Inflammatory macrophage treated with lipopolysaccharide for 1 hour (primary cell): Measurements from ENCODE around the gene ITSN1.
A peak's percentile ranks its signal among the peaks of the same experiment; 100 is the strongest.
"Not testable (repeated sequence)": the region's sequence is repeated elsewhere in the genome, so short reads cannot be mapped to it uniquely, and the experiment has no call there.

ENCODE experiments used
- DNase-seq, 2 donors: peaks; one replicate each; pipeline ENCODE4 v3.0.0-alpha.2; 2020 to 2022

ITSN1 gene

DNA sequence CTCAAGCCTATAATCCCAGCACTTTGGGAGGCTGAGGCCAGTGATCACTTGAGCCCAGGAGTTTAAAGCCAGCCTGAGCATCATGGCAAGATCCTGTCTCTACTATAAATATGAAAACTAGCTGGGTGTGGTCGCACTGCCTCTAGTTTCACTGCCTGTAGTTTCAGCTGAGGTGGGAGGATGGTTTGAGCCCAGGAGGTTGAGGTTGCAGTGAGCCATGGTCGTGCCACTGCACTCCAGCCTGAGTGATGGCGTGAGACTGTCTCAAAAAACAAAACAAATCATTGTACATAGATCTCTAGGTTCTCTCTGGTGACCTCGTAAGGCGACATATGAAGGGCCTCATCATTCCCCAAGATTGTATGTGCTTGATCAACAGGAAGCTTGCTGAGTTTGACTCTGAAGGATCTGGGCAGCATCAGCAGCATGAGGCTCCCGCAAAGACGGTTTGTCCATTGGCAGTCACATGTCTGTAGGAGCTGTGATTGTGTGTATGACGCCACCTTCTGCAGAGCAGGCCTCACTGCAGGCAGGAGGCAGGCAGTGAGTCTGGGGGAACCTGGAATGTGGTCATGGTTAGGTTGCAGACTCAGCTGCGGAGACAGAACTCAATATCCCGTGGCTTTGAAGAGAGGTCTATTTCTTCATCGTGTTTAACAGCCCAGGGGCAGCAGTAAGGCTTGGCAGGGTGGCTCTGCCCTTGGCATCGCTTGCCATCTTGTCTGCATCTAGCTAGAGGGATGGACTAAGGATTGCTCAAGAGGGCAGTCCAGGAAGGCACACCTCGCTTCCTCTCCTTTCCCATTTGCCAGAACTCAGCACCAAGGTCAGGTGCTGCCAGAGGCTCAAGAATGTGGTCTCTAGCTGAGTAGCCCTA, 259.3 kb downstream of the ITSN1 start:
- no peak for DNase-seq

DNA sequence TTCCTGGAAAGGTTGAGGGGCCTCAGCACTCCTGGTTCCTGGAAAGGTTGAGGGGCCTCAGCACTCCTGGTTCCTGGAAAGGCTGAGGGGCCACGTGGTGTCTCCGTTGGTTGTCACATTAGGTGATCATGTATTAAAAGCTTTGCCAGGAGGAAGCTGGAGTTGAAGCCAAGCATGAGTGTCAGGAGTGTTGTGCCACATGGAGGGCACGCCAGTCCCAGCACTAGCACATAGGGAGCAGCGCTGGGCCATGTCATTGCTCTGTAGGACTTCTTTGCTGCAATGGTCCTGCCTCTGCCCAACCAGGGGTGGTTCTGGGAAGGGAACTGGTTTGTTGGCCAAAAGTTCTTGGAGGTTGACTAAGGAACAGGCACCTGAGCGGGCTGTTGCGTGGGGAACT, 260.0 kb downstream of the ITSN1 start:
- no peak for DNase-seq

DNA sequence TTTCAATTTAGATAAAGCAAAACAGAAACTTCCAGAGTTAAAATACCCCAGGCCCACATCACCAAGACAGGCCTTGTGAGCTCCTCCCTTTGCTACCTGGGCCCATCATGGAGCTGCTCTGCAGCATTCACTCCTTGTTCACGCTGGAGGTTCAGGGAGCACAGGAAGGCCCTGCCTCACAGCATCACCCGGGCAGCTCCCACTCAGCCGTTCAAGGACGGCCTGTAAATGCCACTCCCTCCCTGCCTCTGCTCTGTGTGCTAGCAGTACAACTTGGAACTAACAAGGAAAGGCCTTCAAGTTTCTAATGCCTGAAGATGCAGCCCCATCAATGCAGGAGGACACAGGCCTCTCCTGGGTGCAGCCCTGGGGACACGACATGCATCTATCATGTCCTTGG, 261.7 kb downstream of the ITSN1 start:
- DNase-seq = no peak

DNA sequence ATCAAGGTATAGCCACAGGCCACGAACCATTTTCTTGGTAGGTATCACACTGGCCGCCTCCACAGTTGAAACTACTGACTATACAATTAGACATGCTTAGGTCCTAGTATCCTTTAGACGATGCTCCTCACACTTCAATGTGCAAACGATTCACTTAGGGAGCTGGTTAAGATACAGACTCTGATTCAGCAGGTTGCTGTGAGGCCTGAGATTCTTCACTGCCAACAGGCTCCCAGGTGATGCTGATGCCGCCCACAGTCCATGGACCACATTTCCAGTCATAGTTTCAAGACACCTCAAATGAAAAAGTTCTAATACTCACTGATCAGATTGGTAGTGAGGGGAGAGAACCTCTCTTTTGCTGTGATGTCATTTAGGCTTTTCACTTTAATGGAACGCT, 266.5 kb downstream of the ITSN1 start:
- DNase-seq = no peak

DNA sequence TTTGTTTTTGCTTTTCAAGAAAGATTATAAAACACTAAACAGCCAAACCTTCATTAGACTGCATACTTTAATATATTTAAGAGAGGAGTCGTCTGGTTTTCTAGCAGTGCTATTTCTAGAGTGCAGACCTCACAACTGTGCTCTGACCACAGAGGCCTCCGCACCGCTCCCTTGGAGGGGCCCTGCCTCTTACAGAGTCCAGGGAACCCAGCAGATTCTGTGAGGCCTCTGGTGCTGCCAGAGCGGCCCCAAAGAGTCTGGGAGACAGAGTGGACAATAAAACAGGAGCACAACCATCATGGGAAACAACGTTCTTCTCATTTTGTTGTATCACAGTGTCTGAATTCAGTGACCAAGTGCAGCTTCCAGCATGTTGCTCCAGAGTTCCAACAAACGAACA, 267.5 kb downstream of the ITSN1 start:
- DNase-seq = no peak

DNA sequence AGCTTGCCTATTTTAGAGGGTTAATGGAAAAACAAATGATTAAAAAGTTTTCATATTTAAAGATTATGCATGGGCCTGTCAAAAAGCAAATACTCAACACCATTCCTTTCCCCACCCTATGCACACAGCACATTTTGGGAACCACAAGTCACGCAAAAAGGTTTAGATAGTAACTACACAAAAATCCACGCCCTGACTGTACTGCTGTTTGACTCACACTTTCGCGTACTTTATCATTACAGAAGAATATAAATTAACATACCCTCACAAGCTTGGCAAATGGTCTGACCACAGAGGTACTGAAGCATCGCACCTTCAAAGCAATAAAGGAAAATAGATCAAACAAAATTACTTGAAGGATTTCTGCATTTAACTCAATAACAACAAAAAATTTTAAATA, 271.9 kb downstream of the ITSN1 start:
- no peak for DNase-seq

DNA sequence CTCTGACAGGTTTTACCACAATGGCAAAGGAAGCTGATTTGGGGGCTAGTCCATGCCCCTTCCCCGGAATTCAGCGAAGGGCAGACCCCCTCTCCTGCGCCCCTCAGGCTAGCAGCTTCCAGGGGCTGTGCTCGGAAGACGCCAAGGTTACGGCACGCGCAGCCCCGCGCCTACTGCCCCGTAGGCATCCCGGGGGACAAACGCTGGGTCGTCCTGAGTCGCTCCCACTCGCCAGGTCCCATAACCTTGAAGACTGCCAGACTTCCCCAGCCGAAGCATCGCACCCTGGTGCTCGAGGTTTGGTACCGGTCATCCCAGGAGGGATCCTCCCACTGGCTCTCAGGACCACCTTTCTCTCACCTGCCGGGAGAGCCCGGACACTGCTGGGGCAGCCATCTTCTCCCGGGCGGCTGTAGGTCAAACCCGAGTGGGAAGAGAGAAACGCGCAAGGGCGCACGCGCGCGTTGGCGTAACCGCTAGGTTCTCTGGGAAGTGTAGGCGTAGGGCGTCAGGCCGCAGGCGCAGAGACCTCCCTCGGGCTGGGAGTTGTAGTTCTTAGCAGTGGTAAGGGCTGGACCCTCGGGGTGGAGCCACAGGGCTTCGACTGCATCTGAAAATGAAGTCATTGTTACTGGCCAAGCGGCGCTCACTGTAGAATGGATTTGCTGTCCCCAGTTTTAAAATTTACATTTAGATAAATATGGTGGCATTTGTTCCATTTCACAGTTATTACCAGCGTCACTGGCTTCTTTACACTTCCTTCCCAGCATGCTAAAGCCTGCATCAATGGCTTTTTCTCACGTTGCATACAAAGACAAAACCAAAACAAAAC, 273.3 kb downstream of the ITSN1 start, which contains the start of gene ATP5PO:
Gene ATP5PO, minus strand, starts transcription at position 437 of the 832 bp plus-strand sequence. Its CDS starts 41 bp downstream, at position 396.
- peak; percentile 99 for DNase-seq

DNA sequence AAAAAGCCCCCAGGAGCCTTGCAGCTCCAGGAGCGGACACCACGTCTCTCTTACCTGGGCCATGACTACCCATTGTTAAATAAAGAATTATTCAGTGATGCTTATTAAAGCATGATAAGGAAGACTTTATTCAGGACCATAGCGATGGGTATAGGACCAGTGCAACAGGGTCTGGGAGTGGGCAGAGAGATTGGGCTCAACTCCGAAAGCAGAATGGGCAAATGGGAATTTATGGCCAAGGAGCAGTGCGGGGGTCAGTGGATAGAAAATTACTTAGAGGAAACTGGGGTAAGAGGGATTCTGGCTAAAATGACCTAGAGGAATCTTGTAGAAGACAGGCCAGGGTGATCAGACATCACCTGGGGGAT, 273.9 kb downstream of the ITSN1 start:
- DNase-seq = no peak

DNA sequence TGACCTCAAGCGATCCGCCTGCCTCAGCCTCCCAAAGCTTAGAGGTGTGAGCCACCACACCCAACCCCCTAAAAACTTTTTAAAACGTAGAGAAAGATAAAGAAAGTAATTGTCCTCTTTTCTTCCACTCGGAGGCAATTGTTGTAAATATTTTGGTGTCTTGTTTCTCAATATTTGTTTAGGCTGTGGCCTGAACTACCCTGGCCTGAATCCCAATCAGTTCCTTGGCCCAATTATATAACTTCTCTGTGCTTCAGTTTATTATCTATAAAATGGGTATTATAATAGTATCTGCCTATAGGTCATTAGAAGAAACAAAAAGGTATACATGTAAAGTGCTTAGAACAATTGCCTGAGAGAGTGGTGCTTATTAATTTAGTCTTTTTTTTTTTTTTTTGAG, 275.1 kb downstream of the ITSN1 start:
- DNase-seq = no peak

DNA sequence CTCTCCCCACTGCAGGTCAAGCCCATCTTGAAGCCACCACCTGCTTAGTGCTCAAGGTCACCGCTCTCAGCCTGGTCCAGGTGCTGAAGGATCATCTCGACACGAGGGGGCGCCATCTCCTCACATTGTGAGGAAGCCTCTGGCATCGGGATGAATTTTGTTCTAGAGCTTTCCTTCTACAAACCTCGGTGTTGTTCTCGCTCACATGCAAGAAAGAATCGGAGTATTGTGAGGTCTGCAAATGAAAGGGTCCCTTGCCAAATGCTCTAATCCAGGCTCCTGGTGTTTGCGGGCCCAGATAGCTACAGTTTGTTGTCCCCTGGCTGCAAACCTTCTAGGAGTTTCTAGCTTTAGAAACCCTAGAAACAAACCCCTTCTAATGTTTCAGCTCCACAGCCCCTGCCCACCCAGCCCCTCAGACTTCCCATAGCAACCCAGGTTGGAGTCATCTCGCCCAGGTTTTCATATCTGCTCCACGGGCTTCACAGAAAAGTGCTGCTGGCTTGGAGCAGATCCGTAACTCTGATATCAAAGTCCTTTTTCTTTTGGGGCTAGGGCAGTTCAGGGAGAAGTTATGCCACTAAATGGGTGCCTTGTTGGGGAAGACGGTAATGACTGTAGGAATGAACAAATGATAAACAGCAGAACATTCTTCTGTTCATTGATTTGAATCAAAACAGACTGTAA, 281.9 kb downstream of the ITSN1 start:
- DNase-seq = peak; percentile 55 to 95

DNA sequence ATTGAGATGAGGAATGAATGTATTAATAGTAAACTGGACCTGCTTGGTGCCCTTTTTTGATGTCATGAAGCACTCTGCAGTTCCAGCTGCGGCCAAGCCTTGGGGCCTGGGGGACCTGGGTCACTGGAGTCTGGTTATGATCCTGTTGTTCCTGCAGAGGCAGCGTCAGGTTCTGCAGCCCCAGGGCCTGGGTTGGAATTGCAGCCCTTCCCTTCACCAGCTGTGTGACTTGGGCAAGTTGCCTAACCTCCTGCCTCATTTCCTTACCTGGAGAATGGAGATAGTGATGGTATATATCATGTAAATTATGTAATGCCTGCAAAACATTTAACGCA, 282.4 kb downstream of the ITSN1 start:
- DNase-seq = no peak

DNA sequence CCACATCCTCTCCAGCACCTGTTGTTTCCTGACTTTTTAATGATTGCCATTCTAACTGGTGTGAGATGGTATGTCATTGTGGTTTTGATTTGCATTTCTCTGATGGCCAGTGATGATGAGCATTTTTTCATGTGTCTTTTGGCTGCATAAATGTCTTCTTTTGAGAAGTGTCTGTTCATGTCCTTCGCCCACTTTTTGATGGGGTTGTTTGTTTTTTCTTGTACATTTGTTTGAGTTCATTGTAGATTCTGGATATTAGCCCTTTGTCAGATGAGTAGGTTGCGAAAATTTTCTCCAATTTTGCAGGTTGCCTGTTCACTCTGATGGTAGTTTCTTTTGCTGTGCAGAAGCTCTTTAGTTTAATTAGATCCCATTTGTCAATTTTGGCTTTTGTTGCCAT, 283.9 kb downstream of the ITSN1 start:
- DNase-seq = not testable (repeated sequence)

DNA sequence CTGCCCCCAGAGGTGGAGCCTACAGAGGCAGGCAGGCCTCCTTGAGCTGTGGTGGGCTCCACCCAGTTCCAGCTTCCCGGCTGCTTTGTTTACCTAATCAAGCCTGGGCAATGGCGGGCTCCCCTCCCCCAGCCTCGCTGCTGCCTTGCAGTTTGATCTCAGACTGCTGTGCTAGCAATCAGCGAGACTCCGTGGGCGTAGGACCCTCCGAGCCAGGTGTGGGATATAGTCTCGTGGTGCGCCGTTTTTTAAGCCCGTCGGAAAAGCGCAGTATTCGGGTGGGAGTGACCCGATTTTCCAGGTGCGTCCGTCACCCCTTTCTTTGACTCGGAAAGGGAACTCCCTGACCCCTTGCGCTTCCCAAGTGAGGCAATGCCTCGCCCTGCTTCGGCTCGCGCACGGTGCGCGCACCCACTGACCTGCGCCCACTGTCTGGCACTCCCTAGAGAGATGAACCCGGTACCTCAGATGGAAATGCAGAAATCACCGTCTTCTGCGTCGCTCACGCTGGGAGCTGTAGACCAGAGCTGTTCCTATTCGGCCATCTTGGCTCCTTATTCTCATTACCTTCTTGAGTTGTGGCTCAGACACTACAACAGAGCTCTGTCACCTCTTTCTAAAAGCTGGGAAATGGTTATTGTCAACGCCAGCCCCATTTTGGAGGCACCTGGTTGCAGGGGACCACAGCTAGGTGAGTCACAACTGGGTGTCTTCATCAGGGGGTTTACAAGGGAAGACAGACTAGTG, 288.9 kb downstream of the ITSN1 start:
- not testable (repeated sequence) for DNase-seq

DNA sequence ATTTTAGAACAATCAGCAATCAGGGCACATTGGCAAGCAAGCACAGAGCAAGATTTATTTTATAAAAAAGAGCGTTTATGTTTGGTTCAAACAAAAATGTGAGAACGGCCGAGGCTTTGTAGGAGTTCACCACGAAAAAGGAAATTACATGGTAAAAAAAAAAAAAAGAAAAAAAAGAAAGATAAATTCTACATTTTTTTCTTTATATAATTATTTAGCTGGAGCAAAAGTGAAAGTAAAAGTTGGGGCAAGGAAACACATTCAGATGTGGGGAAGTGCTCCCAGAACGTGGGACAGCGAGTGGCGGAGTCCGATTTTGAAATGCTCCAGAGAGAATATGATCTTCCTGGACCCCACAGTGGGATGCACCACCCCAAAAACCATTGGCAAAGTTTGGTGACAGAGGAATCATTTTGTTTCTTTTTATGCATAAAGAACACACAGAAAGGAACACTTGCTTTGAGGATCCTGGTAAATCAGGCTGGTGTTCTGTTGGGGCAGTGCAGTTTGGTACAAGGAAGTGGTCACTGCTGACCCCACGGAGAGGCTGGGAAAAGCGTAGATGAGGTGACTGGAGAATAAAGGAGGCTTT, 289.6 kb downstream of the ITSN1 start:
- peak; percentile 58 to 61 for DNase-seq

DNA sequence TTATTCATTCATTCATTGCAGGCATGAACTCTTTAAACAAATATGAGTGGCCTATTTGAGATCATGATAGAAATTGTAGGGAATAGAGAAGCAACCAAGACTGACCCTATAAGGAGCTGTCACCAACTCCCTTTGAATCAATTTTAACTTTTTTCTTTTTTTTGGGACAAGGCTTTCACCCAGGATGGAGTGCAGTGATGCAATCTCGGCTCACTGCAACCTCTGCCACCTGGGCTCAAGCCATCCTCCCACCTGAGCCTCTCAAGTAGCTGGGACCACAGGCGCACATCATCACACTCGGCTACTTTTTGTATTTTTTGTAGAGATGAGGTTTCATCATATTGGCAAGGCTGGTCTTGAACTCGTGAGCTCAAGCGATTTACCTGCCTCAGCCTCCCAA, 290.4 kb downstream of the ITSN1 start:
- DNase-seq = no peak

DNA sequence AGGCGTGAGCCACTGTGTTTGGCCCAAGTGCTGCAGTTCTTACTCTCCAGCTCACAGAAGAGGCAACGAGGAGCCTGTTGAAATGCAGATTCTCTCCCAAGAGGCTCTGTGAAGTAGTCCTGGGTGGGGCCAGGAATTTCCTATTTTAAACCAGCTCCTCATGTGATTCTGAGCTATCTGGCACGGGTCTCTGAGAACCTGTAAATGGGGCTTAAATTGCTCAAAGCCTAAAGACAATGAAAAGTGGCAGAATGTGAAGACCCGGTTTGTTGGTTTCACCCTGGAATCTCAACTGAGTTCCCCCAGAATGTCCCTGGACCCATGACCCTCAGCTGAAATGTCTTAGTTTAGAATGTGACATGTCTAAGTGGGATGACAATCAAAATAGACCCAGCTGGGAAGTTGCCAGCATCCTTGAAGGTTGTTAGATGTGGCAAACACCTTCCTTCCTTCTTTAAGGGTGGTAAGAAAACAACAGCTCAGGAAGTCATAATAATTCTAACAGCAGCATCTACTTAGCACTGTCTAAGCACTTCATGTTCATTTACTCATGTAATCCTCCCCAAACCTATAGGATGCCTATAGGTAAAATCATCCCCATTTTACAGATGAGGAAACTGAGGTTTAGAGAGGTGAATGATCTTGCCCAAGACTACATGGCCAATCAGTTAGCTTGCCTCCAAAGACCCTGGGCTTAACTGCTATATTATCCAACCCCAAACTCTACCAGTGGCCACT, 294.2 kb downstream of the ITSN1 start:
- peak; percentile 84 to 97 for DNase-seq

DNA sequence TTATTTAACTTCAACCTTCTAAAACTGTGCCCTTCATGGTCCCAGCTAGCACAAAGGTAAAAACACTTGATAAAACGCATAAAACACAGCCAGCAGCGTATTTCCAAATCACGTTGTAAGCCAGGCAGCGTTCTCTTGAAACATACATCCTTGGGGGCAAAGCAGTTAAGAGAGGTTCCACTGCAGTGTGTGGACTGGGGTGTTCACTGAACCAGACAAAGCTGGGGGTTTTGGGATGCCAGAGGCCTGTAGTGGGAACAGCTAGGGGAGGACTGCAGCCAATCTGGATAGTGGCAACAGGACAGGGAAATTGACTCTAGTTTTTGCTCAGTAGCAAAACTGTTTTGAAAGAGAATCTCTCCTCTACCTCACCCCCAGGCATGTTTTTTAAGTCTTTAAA, 294.8 kb downstream of the ITSN1 start:
- DNase-seq = no peak

DNA sequence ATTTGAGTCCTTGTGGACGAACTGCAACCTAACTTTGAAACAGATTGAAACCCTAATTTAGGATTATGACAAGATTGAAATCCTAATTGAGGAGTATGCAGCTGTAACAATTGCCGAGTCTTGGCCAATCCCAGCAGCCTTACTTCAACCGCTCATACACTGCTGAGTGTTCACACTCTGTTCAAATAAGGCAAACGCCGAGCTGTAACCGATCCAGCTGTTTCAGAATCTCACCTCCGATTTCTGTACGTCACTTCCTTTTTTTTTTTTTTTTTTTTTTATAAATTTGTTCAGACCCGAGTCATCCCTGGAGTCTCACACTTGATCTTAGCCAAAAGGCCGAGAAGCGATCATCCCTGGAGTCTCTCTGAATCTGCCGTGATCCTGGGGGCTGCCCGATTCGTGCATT, 295.6 kb downstream of the ITSN1 start:
- peak; percentile 68 to 72 for DNase-seq

DNA sequence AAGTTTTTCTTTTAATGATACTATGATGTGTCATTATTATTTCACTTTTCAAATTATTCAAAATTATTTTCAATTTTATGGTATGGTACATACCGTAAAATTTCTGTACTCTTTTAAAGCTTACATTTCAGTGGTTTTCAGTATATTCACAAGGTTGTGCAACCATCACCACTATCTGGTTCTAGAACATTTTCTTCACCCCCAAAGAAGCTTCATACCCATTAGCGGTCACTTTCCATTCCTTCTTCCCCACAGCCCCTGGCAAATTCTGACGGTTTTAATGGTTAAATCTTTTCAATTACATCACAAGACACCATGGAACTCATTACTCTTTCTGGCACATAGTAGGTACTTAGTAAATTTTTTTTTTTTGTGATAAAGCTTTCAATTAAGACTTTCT, 296.1 kb downstream of the ITSN1 start:
- DNase-seq = no peak

DNA sequence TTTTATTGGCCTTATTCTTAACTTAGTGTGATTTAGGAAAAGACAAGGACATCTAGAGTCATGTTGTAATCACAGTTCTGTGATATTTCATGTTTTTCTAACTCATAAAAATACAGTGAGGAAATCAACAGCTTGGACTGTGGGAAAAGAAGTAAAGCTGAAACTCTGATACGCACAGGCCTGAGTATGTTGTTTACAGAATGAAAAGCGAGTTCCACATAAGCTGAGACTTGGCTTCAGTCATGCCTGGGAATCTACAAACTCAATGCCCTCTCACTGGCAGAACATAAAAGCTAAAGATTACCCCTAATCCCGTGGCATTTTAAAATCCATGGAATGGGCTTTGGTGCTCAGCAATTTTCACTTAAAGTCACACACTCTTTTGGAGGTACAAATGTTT, 296.9 kb downstream of the ITSN1 start:
- no peak for DNase-seq

DNA sequence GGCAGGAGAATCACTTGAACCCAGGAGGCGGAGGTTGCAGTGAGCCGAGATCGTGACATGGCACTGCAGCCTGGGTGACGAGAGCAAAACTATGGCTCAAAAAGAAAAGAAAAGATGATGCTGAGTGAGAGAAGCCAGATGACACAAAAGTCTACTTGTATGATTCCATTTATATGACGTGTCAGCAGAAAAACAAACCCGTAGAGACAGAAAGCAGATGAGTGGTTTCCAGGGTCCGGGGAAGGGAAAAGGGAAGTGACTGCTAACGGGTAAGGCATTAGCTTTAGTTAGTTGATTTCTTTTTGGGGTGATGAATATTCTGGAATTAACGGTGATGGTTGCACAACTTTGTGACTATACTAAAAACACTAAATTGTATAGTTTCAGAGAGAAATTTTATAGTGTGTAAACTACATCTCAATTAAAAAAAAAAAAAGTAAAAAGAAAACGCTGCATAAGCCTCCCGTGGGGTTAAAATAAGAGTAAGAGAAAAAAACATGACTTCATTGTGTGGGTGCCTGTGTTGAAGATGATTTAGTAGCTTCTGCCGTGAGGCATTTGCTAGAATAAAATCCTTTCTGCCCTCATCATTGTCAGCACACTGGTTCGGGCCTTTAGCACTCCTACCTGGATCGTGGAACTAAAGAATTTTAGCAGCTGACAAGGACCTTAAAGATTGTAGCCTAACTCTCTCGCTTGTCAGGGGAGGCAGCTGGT, 298.0 kb downstream of the ITSN1 start:
- DNase-seq = peak; percentile 66 to 72
